NCI-H69 (cell line): ENCODE measurements around the gene SLC35A4.
A peak's percentile ranks its signal among the peaks of the same experiment; 100 is the strongest.

Source experiments
- DNase-seq: peaks from one replicate; lab custom pipeline; 2025; lab: John Stamatoyannopoulos, UW

The SLC35A4 gene, protein sequence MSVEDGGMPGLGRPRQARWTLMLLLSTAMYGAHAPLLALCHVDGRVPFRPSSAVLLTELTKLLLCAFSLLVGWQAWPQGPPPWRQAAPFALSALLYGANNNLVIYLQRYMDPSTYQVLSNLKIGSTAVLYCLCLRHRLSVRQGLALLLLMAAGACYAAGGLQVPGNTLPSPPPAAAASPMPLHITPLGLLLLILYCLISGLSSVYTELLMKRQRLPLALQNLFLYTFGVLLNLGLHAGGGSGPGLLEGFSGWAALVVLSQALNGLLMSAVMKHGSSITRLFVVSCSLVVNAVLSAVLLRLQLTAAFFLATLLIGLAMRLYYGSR

GRCh38 chr5:140564196-140565023 lies at the start of gene SLC35A4, which contains the start of gene APBB3:
TSS of gene SLC35A4 (plus strand) at chr5:140564828. CDS start at chr5:140567170, 2,342 bp downstream.
TSS of gene APBB3 (minus strand) at chr5:140564598. CDS start at chr5:140564245, 353 bp downstream.
- DNase-seq, result peak; percentile 99

- no peak for DNase-seq
These were observed 40.6 kb upstream of the SLC35A4 start for GRCh38 chr5:140524003-140524402.

DNA sequence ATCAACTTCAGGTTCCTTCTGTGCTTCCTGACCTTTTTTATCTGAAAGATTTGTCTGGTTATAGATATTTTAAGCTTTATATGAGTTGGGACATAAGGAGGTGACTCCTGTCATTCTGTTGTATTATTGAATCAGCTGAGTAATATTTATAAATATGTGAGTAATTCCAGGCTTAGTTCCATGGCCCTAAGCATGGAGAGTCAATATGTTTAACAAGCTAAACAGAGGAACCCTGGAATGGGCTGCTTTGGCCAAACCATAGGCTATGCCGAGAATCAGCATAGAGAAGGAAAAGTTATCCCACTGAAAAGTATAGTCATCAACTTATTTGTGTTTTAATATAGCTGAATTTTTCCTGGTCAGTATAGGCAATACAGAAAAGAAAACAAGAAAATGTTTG lies 24.4 kb upstream of the SLC35A4 start:
- DNase-seq, result no peak

GRCh38 chr5:140542972-140543371 lies 21.7 kb upstream of the SLC35A4 start:
- DNase-seq, result no peak

GRCh38 chr5:140544986-140545385 lies 19.6 kb upstream of the SLC35A4 start:
- no peak for DNase-seq

DNA sequence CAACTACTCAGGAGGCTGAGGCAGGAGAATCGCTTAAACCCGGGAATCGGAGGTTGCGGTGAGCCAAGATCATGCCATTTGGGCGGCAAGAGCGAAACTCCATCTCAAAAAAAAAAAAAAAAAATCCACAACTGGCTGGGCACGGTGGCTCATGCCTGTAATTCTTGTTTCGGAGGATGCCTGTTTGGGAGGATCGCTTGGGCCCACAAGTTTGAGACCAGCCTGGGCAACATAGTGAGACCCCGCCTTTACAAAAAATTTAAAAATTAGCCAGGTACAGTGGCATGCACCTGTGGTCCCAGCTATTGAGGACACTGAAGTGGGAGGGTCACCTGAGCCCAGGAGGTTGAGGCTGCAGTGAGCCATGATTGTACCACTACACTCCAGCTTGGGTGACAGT lies 19.0 kb upstream of the SLC35A4 start:
- DNase-seq, result no peak

DNA sequence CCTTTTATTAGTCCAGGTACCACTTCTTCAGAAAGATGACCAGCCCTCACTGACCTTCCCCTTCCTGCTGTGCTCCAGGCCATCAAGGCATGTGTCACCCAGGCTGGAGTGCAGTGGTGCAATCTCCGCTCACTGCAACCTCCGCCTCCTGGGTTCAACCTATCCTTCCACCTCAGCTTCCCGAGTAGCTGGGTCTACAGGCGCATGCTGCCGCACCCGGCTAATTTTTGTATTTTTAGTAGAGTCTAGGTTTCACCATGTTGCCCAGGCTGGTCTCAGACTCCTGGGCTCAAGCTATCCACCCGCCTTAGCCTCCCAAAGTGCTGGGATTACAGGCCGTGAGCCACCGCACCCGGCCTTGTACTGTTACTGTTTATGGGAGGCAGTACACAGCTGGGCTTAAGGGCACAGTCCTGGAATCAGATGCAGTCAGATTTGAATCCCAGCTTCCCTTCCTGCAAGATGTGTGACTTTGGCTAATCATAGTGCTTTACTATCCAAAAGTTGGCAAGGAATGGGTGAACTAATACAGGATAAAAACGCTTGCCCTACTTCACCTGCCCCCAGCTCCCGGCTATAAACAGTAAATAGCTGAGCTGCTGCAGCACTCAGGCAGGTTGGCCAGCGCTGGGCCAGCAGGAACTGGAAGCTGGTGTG lies 17.6 kb upstream of the SLC35A4 start:
- no peak for DNase-seq

GRCh38 chr5:140547508-140548299 lies 16.9 kb upstream of the SLC35A4 start, which contains the start of gene EIF4EBP3:
TSS of gene EIF4EBP3 (plus strand) at chr5:140547662. CDS start at chr5:140547738, 76 bp downstream.
- peak; percentile 94 for DNase-seq

- no peak for DNase-seq
These were observed 16.3 kb upstream of the SLC35A4 start for GRCh38 chr5:140548300-140548688.

DNA sequence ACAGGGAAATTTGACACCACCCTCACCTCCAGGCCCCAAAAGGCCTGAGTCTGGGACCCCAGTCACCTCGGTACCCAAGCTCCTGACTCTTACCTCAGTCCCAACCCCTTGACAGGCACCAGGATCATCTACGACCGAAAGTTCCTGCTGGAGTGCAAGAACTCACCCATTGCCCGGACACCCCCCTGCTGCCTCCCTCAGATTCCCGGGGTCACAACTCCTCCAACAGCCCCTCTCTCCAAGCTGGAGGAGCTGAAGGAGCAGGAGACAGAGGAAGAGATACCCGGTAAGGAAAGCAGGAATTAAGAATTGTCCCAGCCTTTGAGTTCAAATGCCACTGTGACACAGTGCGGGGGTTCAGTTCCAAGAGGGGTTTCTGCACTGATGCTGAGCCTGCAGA lies 15.8 kb upstream of the SLC35A4 start:
- DNase-seq, result no peak

GRCh38 chr5:140549237-140550144 lies 15.1 kb upstream of the SLC35A4 start:
- peak; percentile 49 for DNase-seq

DNA sequence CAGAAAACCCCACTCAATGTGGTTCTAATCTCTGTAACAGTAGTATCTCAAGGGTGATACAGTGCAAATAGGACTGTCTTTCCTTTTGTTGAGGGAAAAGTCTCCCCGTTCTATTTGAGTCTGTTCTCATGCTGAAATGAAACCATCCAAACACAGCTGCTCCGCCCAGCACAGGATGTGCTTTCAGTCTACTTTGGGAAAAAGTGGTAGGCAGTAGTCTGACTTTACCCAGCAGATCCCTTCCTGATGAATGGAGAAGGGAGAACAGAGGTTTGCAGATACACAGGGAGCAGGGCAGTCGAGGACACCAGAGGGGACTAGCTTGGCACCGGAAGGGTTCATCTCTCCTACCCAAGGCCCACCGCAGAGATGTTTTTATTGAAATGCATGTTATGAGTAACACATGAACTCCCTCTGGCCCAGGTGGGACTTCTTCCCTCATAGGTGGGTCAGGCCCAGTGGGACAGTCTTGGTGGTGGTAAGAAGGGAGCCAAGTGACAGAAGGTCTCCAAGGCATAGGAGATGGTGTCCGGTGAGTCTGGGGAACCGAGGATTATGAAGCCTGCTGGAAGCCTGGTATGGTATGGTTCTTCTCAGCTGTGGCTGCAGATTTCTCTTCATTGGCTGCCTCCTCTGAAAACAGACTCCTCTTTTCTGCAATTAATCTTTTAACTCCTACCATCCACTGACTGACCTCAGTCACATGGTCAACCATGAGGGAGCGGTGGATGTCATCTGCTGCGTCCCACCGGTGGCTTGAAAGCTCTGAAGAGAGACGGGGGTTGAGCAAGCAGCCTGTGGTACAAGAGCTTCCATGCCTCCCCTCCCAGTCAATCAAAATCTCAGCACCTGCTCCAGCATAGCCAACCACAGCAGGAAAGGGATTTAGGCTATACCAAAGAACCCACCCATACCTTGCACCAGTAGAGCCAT lies 14.2 kb upstream of the SLC35A4 start:
- no peak for DNase-seq

DNA sequence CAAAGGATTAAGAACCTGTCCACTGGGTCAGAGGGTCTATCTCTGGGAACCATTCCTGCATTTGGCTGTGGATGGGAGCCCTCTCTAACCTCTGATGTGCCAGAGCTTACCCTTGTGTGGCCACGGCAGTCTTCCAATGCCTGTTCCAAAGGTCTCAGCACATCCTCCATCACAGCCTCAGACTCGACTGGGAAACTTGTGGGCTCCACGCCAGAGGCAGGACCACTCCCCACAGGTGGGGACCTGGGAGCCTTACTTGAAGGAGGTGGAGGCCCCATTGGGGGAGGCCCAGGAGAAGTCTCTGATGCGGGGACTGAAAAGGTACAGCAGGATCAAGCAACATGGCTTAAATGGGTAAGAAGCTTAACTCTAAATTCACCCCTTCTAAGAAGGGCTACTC lies 12.8 kb upstream of the SLC35A4 start:
- DNase-seq, result no peak

GRCh38 chr5:140553657-140554056 lies 11.0 kb upstream of the SLC35A4 start:
- DNase-seq, result no peak

DNA sequence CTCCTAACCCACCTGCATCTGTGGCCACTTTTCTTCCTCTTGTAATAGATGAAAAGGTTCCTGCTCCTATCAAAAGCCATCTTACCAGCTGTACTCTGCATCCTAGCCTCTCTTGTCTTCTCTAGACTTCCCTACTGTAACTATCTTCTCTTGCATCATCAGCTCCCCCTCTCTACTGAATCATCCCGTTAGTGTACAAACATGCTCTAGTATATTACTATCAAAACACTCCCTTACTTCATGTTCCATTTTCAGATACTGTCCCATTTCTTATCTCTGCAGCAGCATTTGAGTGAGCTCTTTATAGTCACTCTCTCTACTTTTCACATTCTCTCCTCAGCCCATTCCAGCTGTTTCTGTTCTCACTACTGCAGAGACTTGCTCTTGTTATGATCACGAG lies 10.2 kb upstream of the SLC35A4 start:
- no peak for DNase-seq

- no peak for DNase-seq
These were observed 8.8 kb upstream of the SLC35A4 start for GRCh38 chr5:140555747-140556312.

- peak; percentile 31 for DNase-seq
These were observed 8.2 kb upstream of the SLC35A4 start for GRCh38 chr5:140556438-140556837.

DNA sequence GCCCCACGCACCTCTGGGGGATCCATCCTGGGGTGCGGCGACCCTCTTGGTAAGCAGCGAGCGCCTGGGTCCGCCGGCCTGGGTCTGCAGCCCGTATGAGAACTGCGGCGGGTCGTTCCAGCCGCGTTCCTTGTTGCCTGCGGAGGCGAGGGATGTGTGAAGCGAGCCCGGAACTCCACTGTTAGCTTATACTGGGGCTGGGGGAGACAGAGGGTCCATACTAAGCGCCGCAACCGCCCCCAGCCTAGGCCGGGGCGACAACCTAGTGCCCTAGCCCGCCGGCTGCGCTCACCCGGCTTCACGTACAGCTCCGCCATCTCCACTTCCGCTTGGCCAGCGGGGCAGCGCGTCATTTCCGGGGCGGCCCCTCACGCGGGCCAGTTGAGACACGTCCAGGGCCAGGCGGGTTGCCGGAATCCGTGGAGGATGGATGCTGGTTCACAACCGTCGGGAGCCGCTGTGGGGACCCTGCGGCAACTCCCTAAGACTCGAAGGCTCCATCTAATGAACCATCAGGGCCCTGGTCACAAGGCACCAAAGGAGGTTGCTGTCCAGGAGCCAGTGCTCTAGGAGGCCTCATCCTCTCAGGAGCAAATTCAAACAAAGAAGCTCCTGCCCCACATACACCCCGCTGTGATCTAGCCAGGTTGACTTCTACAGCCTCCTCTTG lies 7.4 kb upstream of the SLC35A4 start, which contains the start of gene SRA1:
TSS of gene SRA1 (minus strand) at position 338 of the 670 bp plus-strand sequence. CDS start at position 317, 21 bp downstream.
- peak; percentile 97 for DNase-seq
